Measurements from ENCODE around the gene PLS1. TPM values are rescaled to one million over a fixed set of nuclear protein-coding genes. Genes with fewer than 3 reads are reported as not detected.

The PLS1 gene
- total RNA-seq, 1 experiment from 2014 or later = 6.4 TPM

DNA sequence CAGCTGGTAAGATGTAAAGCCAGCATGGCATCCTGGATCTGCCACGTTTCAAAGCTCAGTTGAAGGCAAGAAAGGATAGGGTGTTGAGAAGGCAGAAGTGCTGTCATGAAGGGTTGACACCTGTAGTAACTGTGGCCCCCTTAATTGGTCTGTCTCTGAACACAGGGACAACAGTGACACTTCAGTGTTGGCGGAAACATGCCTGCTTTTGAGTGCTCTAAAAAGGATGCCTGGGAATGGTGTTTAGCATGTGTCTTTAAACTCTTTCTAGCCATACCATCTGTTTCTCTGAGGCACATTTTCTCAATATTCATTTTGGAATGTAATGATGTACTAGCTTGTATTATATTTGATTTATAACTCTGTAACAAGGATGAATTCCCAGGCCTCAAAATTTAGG lies 42.1 kb downstream of the PLS1 start:
- no peaks in the 10 kb centered on the region for H3K36me3 ChIP-seq (ENCODE audit: insufficient read depth, low read length, poor library complexity, severe bottlenecking)
- ChIA-PET POLR2A (ENCODE audit: low non-redundant PET) (no interaction called here), CTCF (no interaction called here)
- H3K27ac ChIP-seq (ENCODE audit: low read depth, low read length, poor library complexity, severe bottlenecking) = no peak overlapping the region
- H3K4me3 ChIP-seq (ENCODE audit: low read depth, low read length, poor library complexity, severe bottlenecking) = no peak overlapping the region
- no peak for TF ChIP-seq EZH2 (IDR thresholded peaks at IDR 0.05; ENCODE audit: borderline replicate concordance, low read depth, low read length, poor library complexity, severe bottlenecking)
- TF ChIP-seq, protein P1, sequence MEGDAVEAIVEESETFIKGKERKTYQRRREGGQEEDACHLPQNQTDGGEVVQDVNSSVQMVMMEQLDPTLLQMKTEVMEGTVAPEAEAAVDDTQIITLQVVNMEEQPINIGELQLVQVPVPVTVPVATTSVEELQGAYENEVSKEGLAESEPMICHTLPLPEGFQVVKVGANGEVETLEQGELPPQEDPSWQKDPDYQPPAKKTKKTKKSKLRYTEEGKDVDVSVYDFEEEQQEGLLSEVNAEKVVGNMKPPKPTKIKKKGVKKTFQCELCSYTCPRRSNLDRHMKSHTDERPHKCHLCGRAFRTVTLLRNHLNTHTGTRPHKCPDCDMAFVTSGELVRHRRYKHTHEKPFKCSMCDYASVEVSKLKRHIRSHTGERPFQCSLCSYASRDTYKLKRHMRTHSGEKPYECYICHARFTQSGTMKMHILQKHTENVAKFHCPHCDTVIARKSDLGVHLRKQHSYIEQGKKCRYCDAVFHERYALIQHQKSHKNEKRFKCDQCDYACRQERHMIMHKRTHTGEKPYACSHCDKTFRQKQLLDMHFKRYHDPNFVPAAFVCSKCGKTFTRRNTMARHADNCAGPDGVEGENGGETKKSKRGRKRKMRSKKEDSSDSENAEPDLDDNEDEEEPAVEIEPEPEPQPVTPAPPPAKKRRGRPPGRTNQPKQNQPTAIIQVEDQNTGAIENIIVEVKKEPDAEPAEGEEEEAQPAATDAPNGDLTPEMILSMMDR (conservative IDR thresholded peaks at IDR 0.05; ENCODE audit: low read depth, low read length) = no peak
- no peaks in the 10 kb centered on the region for H3K4me1 ChIP-seq (ENCODE audit: insufficient read depth, low read length, poor library complexity, severe bottlenecking)
- intact Hi-C loops (cut with micrococcal nuclease; ENCODE audit: unreplicated experiment) = no loop called here
- H3K27me3 ChIP-seq (replicated peaks; ENCODE audit: insufficient read depth, low read depth, low read length, poor library complexity) = no peaks in the 10 kb centered on the region
- DNase-seq (ENCODE audit: low spot score) = no peak
- H3K9me3 ChIP-seq (ENCODE audit: low read depth, low read length, poor library complexity, severe bottlenecking) = no peaks in the 10 kb centered on the region
- no TSS peak for BruUV-seq (replicated peaks)

DNA sequence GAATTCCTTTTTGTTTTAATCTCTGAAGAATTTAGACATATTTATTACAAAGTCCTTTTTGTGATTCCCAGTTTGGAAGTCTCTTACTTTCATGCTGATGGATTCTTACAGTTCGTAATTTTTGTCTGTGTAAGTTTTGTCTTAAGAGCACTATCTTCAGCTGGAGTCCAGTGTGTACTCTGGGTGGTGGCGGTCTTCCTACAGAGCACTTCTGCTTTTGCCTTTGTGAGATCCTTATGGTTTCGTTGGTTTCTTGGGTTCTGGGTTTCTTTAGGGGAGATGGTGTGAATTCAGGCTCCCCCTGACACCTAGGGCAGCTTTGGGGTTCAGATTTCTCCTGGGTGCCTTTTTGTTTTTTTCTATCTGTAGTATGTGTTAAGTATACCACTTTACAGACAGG lies 45.3 kb downstream of the PLS1 start:
- H3K36me3 ChIP-seq (ENCODE audit: insufficient read depth, low read length, poor library complexity, severe bottlenecking) = no peaks in the 10 kb centered on the region
- CTCF ChIA-PET = no interaction called here
- POLR2A ChIA-PET (ENCODE audit: low non-redundant PET) = no interaction called here
- intact Hi-C loops (cut with micrococcal nuclease; ENCODE audit: unreplicated experiment) = no loop called here
- H3K9me3 ChIP-seq (ENCODE audit: low read depth, low read length, poor library complexity, severe bottlenecking) = no peaks in the 10 kb centered on the region
- no peak overlapping the region for H3K4me3 ChIP-seq (ENCODE audit: low read depth, low read length, poor library complexity, severe bottlenecking)
- BruUV-seq (replicated peaks) = no TSS peak
- H3K4me1 ChIP-seq (ENCODE audit: insufficient read depth, low read length, poor library complexity, severe bottlenecking) = peaks cover 13% of the 10 kb centered on the region
- H3K27me3 ChIP-seq (replicated peaks; ENCODE audit: insufficient read depth, low read depth, low read length, poor library complexity) = no peaks in the 10 kb centered on the region
- TF ChIP-seq EZH2 (IDR thresholded peaks at IDR 0.05; ENCODE audit: borderline replicate concordance, low read depth, low read length, poor library complexity, severe bottlenecking) = no peak
- TF ChIP-seq, protein P1 (conservative IDR thresholded peaks at IDR 0.05; ENCODE audit: low read depth, low read length) = no peak
- H3K27ac ChIP-seq (ENCODE audit: low read depth, low read length, poor library complexity, severe bottlenecking) = no peak overlapping the region
- no peak for DNase-seq (ENCODE audit: low spot score)

DNA sequence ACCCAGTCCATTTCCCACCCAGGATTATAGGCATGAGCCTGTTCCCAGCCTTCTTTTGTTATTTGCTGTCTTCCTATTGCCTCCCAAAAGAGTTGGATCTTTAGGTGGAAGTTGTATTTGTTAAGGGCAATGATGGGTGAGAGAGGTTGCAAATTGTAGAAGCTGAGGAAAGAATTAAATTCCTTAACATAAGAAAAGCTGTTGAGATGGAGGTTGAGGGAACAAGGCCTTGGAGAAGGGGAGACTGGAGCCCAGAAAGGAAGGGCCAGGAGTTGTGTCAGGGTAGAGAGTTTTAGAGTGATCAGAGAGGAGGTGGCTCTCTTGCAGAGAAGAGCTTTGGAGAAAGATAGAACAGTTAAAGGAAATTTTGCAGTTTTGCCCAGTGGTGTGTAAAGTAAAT lies 46.8 kb downstream of the PLS1 start:
- ChIA-PET POLR2A (ENCODE audit: low non-redundant PET) (no interaction called here), CTCF (no interaction called here)
- Histone ChIP-seq H3K27ac (ENCODE audit: low read depth, low read length, poor library complexity, severe bottlenecking) (no peak overlapping the region), H3K27me3 (replicated peaks; ENCODE audit: insufficient read depth, low read depth, low read length, poor library complexity) (no peaks in the 10 kb centered on the region), H3K4me3 (ENCODE audit: low read depth, low read length, poor library complexity, severe bottlenecking) (no peak overlapping the region), H3K36me3 (ENCODE audit: insufficient read depth, low read length, poor library complexity, severe bottlenecking) (no peaks in the 10 kb centered on the region), H3K9me3 (ENCODE audit: low read depth, low read length, poor library complexity, severe bottlenecking) (no peaks in the 10 kb centered on the region), H3K4me1 (ENCODE audit: insufficient read depth, low read length, poor library complexity, severe bottlenecking) (peaks cover 13% of the 10 kb centered on the region)
- DNase-seq (ENCODE audit: low spot score) = no peak
- BruUV-seq (replicated peaks) = no TSS peak
- no peak for TF ChIP-seq EZH2 (IDR thresholded peaks at IDR 0.05; ENCODE audit: borderline replicate concordance, low read depth, low read length, poor library complexity, severe bottlenecking)
- TF ChIP-seq, protein P1 (conservative IDR thresholded peaks at IDR 0.05; ENCODE audit: low read depth, low read length) = no peak
- intact Hi-C loops (cut with micrococcal nuclease; ENCODE audit: unreplicated experiment) = no loop called here

All from A673 (cell line).